Dedifferentiated amniotic fluid mesenchymal stem cell (primary cell): ENCODE data around the gene LRRK1.

Source experiments
- DNase-seq: peaks from one replicate; pipeline ENCODE4 v3.0.0-alpha.2; 2016; ENCODE audit errors: extremely low spot score

LRRK1 gene

DNA sequence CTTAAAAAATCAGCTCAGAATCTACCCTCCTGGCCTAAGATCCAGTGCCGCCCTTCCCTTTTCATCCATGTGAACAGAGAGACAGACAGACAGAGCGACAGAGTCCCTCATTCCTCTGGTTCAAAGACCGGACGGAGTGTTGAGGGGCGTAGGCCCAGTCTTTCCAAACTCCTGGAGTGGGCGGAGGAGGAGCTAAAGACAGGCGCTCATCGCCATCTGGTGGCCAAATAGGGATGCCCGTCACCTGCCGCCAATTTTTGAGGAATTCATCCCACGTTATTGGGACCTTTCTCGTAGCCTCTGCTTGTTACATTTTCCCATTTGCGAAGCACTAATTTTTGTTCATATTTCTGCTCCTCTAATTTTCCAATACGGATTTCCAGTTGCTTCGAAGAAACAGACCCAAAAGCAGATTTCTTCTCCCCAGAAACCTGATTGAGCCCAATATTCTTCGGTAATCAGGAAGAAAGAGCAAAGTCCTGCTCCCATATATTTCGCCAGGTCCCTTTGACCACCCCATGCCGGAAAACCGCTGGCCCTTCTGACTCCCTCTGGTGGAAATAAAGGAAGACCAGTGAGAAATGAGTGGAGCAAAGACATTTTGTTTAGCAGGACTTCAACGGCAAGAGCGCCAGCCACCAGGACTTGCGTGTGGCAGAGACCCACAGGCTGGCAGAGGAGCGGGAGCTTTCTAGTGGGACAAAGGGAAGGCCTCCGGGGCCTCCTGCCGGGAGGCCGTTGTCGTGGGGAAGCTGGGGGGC, 88.0 kb downstream of the LRRK1 start:
- DNase-seq: peak; percentile 82

DNA sequence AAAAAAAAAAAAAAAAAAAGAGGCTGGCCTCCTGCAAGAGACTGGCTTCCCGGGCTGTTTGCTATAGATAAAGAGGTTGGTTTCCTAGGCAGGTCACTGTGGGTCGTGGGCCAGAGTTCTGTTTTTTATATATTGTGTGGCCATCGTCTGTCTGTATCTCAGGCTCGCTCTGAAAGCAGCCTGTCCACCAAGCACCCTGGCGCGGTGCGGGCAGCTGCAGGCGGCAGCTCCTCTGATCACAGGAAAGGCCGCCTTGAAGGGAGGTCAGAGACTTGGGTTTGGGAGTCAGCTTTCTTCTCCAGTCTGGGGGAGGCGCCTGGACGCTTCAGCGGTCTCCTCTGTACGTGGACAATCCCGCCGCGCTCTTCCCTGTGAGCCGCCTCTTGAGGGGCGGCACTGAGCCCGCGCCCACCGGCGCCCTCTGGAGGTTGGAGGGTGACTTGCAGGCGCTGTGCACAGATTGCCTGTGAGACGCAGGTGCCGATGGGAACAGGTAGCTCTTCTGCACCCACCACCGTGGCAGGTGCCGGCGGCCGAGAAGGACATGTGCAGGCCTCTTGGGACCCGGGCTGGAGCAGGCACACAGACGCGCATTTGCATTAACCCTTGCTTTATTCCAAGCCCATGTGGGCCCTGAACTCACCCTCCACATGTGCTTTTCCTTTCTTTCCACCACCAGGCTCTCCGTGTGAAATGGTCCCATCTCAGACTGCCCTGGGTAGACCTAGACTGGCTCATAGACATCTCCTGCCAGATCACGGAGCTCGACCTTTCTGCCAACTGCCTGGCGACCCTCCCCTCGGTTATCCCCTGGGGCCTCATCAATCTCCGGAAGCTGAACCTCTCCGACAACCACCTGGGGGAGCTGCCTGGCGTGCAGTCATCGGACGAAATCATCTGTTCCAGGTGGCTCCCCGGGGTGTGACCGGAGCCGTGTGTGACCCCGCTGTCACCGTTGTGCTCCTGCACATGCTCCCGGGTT, 89.3 kb downstream of the LRRK1 start:
- no peak for DNase-seq

DNA sequence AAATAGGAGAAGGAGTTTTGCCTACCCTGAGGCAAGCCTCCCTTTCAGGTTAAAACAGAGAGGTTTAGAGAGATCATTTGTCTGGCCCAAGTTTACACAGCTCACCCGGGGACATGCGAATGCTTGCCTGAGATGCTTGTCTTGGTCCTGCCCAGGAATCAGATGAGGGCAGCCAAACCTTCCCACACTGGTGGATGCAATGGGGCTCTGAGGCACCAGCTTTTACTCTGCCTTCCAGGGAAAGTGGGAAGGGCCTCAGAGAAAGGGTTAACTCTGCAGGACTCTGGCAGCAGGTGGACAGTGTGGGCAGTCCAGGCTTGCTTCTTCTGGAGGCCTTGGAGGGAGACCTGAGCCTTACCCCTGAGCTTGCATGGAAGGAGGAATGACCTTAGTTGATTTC, 90.0 kb downstream of the LRRK1 start:
- DNase-seq: no peak

DNA sequence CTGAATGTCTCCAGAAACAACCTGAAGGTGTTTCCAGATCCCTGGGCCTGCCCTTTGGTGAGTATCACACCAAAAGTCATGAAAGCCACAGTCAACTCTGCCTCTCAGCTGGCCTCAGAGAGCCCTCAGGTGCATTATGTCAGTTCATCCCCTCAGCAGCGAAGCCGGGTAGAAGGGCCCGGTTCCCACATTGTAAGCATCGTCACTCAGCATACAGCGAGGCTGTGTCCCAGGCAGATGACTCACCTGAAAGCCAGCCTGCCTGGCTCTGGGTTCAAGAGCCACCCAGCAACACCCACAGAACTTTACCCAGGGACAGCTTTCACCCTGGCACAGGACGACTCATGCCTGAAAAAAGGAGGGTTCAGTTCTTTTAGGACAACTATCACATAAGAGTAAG, 91.6 kb downstream of the LRRK1 start:
- DNase-seq: no peak

DNA sequence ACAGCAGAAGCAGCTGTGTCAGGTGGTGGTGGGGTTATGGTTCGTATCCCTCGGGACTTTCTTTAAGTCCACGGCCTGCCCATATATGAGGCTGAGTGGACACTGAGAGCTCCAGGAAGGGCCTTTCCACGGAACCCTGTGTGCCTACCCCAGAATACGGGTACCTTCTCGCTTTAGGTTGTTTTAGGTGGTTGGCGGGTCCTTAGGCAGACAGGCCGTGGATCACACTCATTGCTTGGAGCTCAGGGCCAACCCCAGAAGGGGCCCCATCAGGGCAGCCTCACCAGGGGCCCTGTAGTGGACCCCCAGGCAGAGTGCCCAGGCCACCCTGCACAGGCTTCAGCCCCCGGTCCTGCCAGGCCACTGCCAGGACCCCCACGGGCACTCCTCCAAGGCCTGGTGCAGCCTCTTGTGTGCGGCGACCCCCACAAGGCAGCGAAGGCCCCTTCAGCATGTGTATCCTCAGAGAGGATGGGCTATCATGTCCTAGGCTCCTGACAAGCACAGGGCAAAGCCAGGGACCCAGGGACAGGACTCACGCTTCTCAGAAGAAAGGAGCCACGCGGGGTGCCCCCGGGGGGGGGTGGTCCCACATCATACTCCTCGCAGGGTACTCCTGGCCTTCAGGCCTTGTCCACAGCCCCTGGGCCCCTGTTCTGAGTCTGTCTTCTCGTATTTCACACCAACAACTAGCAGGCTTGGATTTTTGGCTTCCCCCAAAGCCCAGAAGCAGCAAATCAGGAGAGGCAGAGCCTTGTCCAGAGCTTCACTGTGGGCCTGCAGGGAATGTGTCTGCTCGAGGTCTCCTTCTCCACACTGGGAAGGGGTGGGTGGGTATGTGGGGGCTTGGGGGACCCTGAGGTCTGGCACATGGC, 93.4 kb downstream of the LRRK1 start:
- no peak for DNase-seq

DNA sequence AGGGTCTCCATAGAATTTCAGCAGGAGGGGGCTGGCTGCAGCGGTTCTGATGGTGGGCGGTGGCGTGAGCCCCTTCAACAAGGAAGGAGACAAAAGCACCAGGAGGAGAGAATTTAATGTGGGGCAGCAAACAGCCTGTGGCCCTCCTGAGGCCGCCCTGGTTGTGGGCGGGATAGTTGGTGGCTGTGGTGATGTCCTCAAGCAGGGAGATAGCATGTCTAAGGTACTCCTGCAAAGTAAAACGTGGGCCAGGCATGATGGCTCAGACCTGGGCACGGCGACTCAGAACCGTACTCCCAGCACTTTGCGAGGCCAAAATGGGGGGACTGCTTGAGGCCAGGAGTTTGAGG, 94.0 kb downstream of the LRRK1 start:
- no peak for DNase-seq

DNA sequence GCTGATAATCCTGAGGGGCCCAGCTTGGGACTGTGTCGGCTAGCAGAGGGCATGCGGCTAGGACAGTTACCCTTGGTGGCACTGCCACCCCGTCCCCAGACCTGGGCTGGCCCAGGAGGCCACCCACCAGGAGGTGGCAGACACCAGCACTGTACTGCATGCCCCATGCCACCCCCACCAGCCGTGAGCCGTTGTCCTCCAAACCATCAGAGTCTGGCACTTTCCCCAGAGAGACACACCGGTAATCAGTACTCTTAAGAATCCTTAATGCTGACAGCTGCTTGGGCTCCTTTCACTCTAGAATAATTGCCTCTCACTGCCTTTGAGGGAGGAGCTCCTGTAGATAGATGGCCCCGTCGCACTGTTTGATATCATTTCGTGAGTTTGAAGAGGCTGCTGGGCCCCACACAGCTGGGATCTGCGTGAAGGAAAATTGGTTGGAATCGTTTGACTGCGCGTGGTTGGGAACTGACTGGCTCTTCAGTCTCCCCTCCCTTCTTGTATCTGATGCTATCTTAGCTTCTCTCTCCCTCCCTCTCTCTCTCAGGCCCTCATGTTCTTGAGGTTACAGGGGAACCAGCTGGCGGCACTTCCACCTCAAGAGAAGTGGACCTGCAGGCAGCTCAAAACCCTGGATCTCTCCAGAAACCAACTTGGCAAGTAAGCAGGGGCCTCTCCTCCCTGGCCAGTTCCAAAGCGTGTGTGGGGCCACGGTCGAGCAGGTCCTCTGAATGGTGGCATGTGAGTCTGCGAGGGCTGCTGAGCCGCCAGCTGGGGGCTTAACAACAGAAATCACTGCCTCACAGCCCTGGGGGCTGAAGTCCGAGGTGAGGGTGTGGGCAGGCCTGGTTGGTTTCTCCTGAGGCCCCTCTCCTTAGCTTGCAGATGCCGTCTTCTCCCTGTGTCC, 94.9 kb downstream of the LRRK1 start:
- DNase-seq: no peak

DNA sequence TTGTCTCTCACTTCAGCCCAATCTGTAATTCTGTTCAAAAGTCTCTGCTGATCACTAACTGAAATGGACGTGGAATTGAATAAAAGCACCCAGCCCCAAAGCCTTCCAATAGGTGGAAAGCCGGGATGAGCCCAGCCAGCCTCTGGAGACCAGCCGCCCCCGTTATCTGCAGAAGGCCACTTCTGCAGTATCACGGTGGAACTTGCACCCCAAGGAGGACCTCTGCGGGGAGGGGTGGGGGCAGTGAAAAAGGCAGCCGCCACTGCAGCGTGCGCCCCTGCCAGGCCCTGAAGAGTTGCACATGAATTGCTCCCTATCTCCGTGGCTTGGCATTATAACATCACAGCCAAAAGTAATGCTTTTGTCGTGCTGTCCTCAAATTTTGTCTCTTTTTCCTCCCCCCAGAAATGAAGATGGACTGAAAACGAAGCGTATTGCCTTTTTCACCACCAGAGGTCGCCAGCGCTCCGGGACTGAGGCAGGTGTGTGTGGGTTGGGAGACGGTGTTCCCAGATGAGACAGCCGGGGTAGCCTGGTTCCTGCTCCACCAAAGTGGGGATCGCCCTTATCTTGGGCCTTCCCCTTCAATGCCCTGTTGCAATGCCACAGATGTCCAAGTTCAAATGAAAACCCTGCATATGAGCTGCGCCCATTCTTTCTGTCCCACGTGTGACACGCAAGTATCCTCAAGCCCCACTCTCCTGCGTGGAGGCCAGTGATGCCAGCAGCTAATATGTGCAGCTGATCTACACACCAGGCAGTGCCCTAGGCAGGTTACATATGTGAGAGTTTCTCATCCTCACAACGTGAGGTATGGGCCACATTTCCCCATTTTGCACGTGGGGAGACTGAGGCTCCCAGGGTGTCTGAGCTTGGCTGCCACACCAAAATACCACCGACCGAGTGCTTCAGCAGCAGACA, 96.0 kb downstream of the LRRK1 start:
- DNase-seq: peak; percentile 51

DNA sequence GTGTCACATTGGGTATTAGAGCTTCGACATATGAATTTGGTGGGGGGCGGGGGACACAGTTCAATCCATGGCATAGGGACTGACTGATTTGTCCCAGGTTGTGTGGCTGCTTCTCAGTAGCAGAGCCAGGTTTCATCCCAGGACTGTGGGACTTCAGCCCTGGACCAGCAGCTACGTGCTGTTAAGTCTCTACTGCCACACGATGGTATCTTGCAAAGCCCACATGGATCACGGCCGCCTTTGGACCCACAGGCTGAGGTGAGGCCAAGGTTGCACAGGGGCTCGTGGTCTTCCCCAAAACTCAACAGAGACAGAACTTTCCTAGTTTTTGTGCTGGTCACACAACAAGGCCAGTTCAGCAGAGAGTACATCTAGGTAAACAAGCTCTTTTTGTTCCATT, 97.4 kb downstream of the LRRK1 start:
- DNase-seq: no peak

DNA sequence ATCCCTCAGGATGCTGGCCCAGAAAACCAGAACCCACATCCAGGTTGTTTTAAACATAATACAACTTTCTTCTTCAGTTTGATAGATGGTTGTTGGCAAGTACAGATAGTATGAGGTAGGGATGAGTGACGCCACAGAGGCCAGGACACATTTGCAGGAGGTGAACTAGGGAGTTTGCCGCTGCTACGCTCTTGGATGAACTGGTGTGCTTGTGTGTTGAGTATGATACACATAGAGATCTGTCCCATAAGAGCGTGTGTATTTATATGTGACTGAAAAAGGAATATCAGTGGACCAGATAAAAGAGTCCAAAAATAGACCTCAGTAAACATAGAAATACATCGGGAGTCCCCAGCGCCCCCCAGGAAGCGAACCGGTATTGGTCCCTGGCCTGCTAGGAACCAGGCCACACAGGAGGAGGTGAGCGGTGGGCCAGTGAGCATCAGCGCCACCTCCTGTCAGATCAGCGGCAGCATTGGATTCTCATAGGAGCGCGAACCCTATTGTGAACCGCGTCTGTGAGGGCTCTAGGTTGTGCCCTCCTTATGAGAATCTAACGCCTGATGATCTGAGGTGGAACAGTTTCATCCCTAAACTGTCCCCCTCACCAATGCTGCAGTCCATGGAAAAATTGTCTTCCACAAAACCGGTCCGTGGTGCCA, 98.1 kb downstream of the LRRK1 start:
- no peak for DNase-seq

DNA sequence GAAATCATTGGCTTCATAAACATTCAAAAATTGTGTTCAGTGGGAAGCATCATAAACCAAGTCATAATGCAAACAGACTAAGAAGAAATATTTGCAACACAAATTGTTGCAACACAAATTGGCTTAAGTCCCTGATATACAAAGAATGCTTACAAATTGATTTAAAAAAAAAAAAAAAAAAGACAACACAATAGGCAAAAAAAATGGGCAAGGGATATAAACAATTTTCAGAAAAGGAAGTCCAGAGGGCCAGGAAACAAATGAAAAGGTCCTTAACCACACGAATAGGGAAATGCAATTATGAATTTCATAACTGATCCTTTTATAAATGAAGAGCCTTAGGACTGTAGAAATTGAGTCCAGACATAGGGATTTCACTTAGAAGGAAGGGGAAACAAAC, 98.9 kb downstream of the LRRK1 start:
- peak; percentile 34 for DNase-seq

DNA sequence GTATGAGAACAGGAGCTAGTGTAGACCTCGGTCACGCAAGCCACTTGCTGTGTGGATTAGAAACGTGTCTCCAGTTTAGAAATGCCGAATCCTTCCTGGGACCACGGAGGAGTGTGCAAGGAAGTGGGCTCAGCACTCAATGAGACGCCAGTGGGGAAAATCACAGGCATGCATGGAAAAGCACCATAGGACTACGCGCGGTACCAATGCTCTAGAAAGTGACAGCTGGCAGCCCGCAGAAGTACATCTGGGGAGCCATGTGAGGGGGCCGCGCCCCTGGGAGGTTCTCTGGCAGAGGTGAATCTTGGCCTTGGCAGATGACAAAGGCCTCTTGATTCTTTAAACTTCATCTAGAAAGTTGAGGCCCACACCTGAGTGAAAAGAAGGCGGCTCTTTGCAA, 99.3 kb downstream of the LRRK1 start:
- DNase-seq: no peak

DNA sequence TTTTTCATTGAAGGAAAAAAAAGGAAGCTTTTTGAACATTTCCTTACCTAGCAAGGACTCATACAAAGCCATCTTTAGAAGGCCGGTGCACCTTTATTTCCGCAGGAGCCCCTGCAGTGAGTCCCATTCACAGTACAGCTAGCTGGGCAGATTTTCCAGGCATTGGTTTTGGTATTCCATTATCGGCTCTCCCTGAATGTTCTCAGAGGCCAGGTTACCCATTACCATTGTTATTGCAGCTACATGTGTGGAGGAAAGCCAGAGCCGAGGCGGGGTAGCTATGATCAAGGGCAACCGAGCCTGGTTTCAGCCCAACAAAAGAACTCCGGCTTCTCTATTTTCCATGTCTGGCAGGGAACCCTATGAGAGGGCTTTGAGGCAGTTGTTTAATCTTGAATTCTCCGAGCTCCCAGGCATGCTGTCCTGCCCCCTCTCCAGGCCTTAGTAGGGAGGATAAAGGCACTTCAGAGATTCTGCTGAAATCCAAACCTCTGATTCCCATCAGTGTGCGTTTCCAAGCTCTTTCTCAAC, 100.3 kb downstream of the LRRK1 start:
- no peak for DNase-seq

DNA sequence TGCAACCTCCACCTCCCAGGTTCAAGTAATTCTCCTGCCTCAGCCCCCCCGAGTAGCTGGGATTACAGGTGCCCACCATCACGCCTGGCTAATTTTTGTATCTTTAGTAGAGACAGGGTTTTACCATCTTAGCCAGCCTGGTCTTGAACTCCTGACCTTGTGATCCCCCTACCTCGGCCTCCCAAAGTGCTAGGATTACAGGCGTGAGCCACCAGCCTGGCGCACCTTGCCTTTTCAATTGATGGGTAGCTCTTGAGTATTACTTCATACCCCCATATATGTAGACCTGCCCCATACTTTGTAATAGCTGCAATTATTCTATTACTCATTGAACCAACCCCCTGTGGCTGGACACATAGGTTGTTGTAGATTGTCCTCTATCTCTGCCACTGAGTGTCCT, 101.3 kb downstream of the LRRK1 start:
- DNase-seq: no peak

DNA sequence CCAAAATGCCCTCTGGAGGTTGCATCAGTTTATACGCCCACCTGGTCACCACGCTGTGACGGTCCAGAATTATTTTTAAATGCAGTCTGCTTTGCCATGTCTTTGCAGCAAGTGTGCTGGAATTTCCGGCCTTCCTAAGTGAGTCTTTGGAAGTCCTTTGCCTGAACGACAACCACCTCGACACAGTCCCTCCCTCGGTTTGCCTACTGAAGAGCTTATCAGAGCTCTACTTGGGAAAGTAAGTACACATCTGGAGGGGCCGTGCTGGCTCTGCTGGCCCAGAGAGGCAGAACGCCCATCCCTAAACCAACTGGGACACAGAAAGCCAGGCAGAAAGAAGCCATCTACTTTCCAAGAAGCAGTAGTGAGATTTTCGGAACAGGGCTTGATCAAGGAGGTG, 101.8 kb downstream of the LRRK1 start:
- DNase-seq: no peak

DNA sequence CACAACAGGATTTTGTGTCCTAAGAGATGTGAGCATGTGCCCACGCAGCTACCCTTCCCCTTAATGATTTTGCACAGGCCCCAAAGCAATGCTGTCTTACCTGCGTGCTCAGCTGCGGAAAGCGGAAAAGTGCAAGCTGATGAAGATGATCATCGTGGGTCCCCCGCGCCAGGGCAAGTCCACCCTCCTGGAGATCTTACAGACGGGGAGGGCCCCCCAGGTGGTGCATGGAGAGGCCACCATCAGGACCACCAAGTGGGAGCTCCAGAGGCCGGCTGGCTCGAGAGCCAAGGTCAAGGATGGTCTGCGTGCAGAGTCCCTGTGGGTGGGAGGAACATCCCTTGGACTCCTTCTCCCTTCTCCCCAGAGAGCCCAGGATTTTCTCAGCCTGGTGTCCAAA, 103.1 kb downstream of the LRRK1 start:
- no peak for DNase-seq

DNA sequence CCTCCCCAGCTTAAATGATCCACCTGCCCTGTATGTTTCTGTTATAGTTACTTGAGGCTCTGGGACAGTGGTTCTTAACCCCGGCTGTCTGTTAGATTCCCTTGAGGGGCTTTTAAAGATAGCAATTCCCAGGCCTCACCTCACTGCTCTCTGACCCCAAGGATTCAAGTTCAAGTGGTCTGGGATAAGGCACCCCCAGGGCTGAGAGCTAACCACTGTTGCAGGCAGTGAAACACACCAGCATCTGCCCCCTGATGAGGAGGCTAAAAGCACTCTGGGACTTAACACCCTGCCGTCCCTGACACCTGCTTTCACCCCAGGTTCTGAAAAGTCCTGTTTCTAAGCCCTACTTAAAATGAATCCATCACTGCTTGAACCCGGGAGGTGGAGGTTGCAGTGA, 103.7 kb downstream of the LRRK1 start:
- no peak for DNase-seq

DNA sequence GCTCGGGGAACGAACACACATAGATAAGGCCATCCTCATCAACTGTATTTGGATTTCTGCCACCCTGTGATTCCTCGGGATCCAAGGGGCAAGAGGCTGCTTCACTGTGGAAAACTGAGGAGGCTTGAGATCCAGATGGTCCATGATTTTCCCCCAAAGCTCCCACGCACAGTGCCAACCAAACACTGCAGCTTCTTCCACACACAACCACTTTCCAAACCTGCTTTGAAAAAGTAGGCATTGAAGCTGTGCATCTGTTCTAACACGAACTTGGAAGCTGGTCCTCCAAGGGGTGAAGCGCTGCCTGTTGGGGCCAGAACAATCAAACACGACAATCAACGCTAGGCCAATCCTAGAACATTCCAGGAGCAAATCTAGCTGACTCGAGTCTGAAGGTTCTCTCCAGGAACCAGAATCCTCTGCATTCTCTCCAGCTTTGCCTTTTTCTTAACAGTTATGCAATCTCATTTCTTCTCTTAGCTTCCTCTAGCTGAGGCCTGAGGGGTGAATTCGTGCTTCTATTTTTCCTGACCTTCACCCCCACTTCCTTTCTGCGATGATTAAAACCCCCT, 104.4 kb downstream of the LRRK1 start:
- DNase-seq: no peak
